GM12878 (cell line): ENCODE measurements around the gene MED13L. TPM values are rescaled to one million over a fixed set of nuclear protein-coding genes. Genes with fewer than 3 reads are reported as not detected.

Experiments
- ATAC-seq: fragments of 200-7000 bp; cut with Tn5 transposase; 3 replicates; pipeline ENCODE4 v1.9.1; 2020; ENCODE audit warnings: mild to moderate bottlenecking, moderate library complexity
- BruUV-seq: library from RNA; stranded (reverse); fragments of 400-500 nt; replicated peaks from 2 replicates; lab custom pipeline; 2021; lab: Mats Ljungman, UMichigan
- CTCF ChIA-PET: fragments of 300-600 bp; sonication (Branson Sonifier 250); formaldehyde crosslinking; extraction: SDS; loops from one replicate; lab custom pipeline; 2021; ENCODE audit warnings: inconsistent platforms; lab: Yijun Ruan, JAX
- POLR2A ChIA-PET: fragments of 350-600 bp; formaldehyde crosslinking; extraction: SDS; loops from one replicate; lab custom pipeline; 2021; ENCODE audit warnings: inconsistent platforms; lab: Charles Lee
- RAD21 ChIA-PET: fragments of 300-600 bp; sonication (Branson Sonifier 250); formaldehyde crosslinking; loops from one replicate; lab custom pipeline; 2023; ENCODE audit warnings: antibody characterized with exemption; ENCODE audit not compliant: unreplicated experiment; lab: Charles Lee
- SMC1A ChIA-PET: fragments of 300-600 bp; sonication (Branson Sonifier 250); formaldehyde crosslinking; loops from one replicate; lab custom pipeline; 2023; ENCODE audit not compliant: unreplicated experiment, uncharacterized antibody; lab: Charles Lee
- DNase-seq: peaks from one replicate; pipeline ENCODE4 v3.0.0-alpha.2; 2011; ENCODE audit warnings: low read depth, low spot score
- FAIRE-seq: peaks from 3 replicates; lab custom pipeline; 2011; peaks lifted over from hg19 to GRCh38; lab: Jason Lieb, UNC
- H2AFZ ChIP-seq: 2 replicates; pipeline ENCODE4 v1.6.0; 2011; ENCODE audit warnings: low read depth, low read length, control low read depth; ENCODE audit not compliant: control insufficient read depth
- H3K27ac ChIP-seq: 2 replicates; pipeline ENCODE4 v1.5.1; 2011; ENCODE audit warnings: control low read depth; ENCODE audit not compliant: control insufficient read depth, insufficient read depth
- H3K27me3 ChIP-seq, 2 experiments: replicated peaks in 1 of 2; 2 replicates each; pipeline versions ENCODE4 v1.6.0 to v1.6.1; 2011; ENCODE audit warnings: low read length in 1 of 2; ENCODE audit not compliant: control insufficient read depth in 2 of 2, insufficient read depth in 2 of 2
- H3K36me3 ChIP-seq, 2 experiments: 2 replicates each; pipeline ENCODE4 v1.5.1; 2011; ENCODE audit warnings: low read length in 1 of 2; ENCODE audit not compliant: control insufficient read depth in 2 of 2, insufficient read depth in 2 of 2
- H3K4me1 ChIP-seq: 2 replicates; pipeline ENCODE4 v1.6.1; 2011; ENCODE audit warnings: mild to moderate bottlenecking, low read length, moderate library complexity, mixed read lengths; ENCODE audit not compliant: control insufficient read depth, insufficient read depth
- H3K4me2 ChIP-seq: 2 replicates; pipeline ENCODE4 v1.6.0; 2011; ENCODE audit warnings: control low read depth; ENCODE audit not compliant: control insufficient read depth, insufficient read depth
- H3K4me3 ChIP-seq: fragments of 200-600 bp; sonication (generic); 2 replicates; pipeline ENCODE4 v1.5.1; 2016
- H3K79me2 ChIP-seq: 2 replicates; pipeline ENCODE4 v1.6.0; 2011; ENCODE audit warnings: low read length; ENCODE audit not compliant: control insufficient read depth, insufficient read depth
- H3K9ac ChIP-seq: 2 replicates; pipeline ENCODE4 v1.8.0; 2011; ENCODE audit warnings: low read length, control low read depth, mixed read lengths; ENCODE audit not compliant: control insufficient read depth, insufficient read depth
- H3K9me3 ChIP-seq: replicated peaks from 3 replicates; pipeline ENCODE4 v1.5.1; 2011; ENCODE audit warnings: mild to moderate bottlenecking, low read length; ENCODE audit not compliant: control insufficient read depth, insufficient read depth
- H4K20me1 ChIP-seq: 2 replicates; pipeline ENCODE4 v1.6.0; 2011; ENCODE audit not compliant: control insufficient read depth, insufficient read depth
- BHLHE40 ChIP-seq, 2 experiments: fragments of 450-650 bp in 1 of 2; IDR thresholded peaks; 2 replicates each; pipeline ENCODE4 v1.6.1; 2011 to 2017; ENCODE audit warnings: low read depth in 2 of 2, borderline replicate concordance in 1 of 2, improper control_type of control experiment in 1 of 2, low read length in 1 of 2, mild to moderate bottlenecking in 1 of 2
- BMI1 ChIP-seq: fragments of 450-650 bp; IDR thresholded peaks from 2 replicates; pipeline ENCODE4 v1.6.1; 2016; ENCODE audit warnings: mild to moderate bottlenecking, moderate library complexity, borderline replicate concordance
- CEBPZ ChIP-seq: fragments of 150-350 bp; IDR thresholded peaks from 2 replicates; pipeline ENCODE4 v1.6.1; 2016; ENCODE audit warnings: low read depth, low read length
- ESRRA ChIP-seq: IDR thresholded peaks from 2 replicates; pipeline ENCODE4 v1.6.1; 2012; ENCODE audit warnings: mild to moderate bottlenecking, low read length, improper control_type of control experiment
- HDAC6 ChIP-seq: fragments of 200-600 bp; sonication (generic); IDR thresholded peaks from one replicate; pipeline ENCODE4 v1.8.0; 2017; ENCODE audit warnings: antibody characterized with exemption; ENCODE audit not compliant: unreplicated experiment
- NFYA ChIP-seq: IDR thresholded peaks from 2 replicates; pipeline ENCODE4 v1.6.1; 2011; ENCODE audit warnings: low read depth, mild to moderate bottlenecking, low read length, improper control_type of control experiment, borderline replicate concordance
- NR2C1 ChIP-seq: fragments of 450-650 bp; IDR thresholded peaks from 2 replicates; pipeline ENCODE4 v1.6.1; 2017; ENCODE audit warnings: antibody characterized with exemption, mild to moderate bottlenecking, moderate library complexity
- PAX8 ChIP-seq: fragments of 450-650 bp; IDR thresholded peaks from 2 replicates; pipeline ENCODE4 v1.6.1; 2017; ENCODE audit warnings: mild to moderate bottlenecking, moderate library complexity
- POLR2A ChIP-seq: IDR thresholded peaks from 2 replicates; pipeline ENCODE4 v1.6.1; 2011; ENCODE audit warnings: low read depth, mild to moderate bottlenecking, low read length
- PRDM15 ChIP-seq: fragments of 450-650 bp; formaldehyde crosslinking; IDR thresholded peaks from 2 replicates; pipeline ENCODE4 v1.4.0; 2020; ENCODE audit warnings: mild to moderate bottlenecking, moderate library complexity
- SIX5 ChIP-seq: IDR thresholded peaks from 2 replicates; pipeline ENCODE4 v1.6.1; 2011; ENCODE audit warnings: mild to moderate bottlenecking, low read depth, low read length, moderate library complexity; ENCODE audit not compliant: severe bottlenecking
- SMAD1 ChIP-seq: fragments of 450-650 bp; IDR thresholded peaks from 2 replicates; pipeline ENCODE4 v1.6.1; 2018; ENCODE audit warnings: mild to moderate bottlenecking, low read depth; ENCODE audit not compliant: partially characterized antibody
- SMAD5 ChIP-seq: IDR thresholded peaks from 2 replicates; pipeline ENCODE4 v1.6.1; 2016; ENCODE audit warnings: antibody characterized with exemption, low read depth
- SUPT20H ChIP-seq: IDR thresholded peaks from 2 replicates; pipeline ENCODE4 v1.6.1; 2011; ENCODE audit warnings: low read depth, mild to moderate bottlenecking, low read length, moderate library complexity, borderline replicate concordance; ENCODE audit not compliant: control insufficient read depth
- TBL1XR1 ChIP-seq: IDR thresholded peaks from 2 replicates; pipeline ENCODE4 v1.6.1; 2012; ENCODE audit warnings: low read depth, low read length, improper control_type of control experiment
- TCF12 ChIP-seq: IDR thresholded peaks from 2 replicates; pipeline ENCODE4 v1.6.1; 2011; ENCODE audit warnings: low read depth, mild to moderate bottlenecking, low read length
- TCF7 ChIP-seq: IDR thresholded peaks from 2 replicates; pipeline ENCODE4 v1.6.1; 2014; ENCODE audit warnings: antibody characterized with exemption, borderline replicate concordance
- WGBS: methylation state at CpG from one replicate; pipeline ENCODE4 v1.1.6; 2016; ENCODE audit warnings: low lambda C conversion rate; ENCODE audit not compliant: insufficient replicate concordance, insufficient coverage; ENCODE audit errors: missing lambda C conversion rate; 5-methylcytosine and 5-hydroxymethylcytosine counted together
- in situ Hi-C: fragments of 300-500 bp; cut with MboI; formaldehyde crosslinking; loops from 9 replicates; pipeline ENCODE4 v1.14.3; 2018; ENCODE audit warnings: mixed read lengths
- intact Hi-C: fragments of 100-400 bp; cut with micrococcal nuclease; formaldehyde crosslinking; loops from one replicate; pipeline ENCODE4 v1.14.2; 2022; ENCODE audit not compliant: unreplicated experiment
- polyA plus RNA-seq, 11 experiments: library from polyadenylated mRNA; depleted of rRNA in 4 of 11; unstranded in 6 of 11; stranded (reverse) in 5 of 11; fragments of >200 nt; fragmentation: Nextera tagmentation in 4 of 11; fragmentation: Illumina TruSeq in 1 of 11; extraction: Ambion mirVana in 4 of 11; extraction: Trizol in 1 of 11; gene quantifications; 1 replicate in 1 of 11; 2 replicates in 10 of 11; pipeline versions ENCODE4 v1.2.1 to v1.2.3, GENCODE V29; 2011 to 2016; ENCODE audit warnings: inconsistent platforms in 2 of 11, missing spikeins in 2 of 11, low read depth in 1 of 11
- total RNA-seq, 4 experiments: library from RNA; depleted of rRNA in 3 of 4; stranded (reverse); fragments of >200 nt in 3 of 4; fragmentation: Illumina TruSeq in 1 of 4; extraction: Trizol in 1 of 4; gene quantifications; 2 replicates each; pipeline versions ENCODE4 v1.2.1 to v1.2.3, GENCODE V29; 2013 to 2021

MED13L gene
- total and polyA plus RNA-seq, 10 of the 15 experiments (the other 5 are each of a cell fraction or from before 2014, with no cell fraction given) = 3.7 to 30.1 (median 9.1) TPM

GRCh38 chr12:116263431-116263830 is 14.1 kb downstream of the MED13L start:
- ChIA-PET POLR2A (interaction anchor here (0.5 kb wide), 1 partner anchor 304 kb away, joined by 3 read pairs; no protein-coding TSS in a partner anchor), RAD21 (interaction anchor here (1.5 kb wide), 1 partner anchor 27 kb away, joined by 3 read pairs; no protein-coding TSS in a partner anchor), SMC1A (no interaction called here), CTCF (interaction anchor here (1.8 kb wide), 1 partner anchor 337 kb away, joined by 4 read pairs; no protein-coding TSS in a partner anchor)
- no peak overlapping the region for H3K4me3 ChIP-seq
- peaks cover 1% of the 10 kb centered on the region for H3K79me2 ChIP-seq
- H3K27me3 ChIP-seq = peaks cover 0 to 3% of the 10 kb centered on the region in 2 experiments; a peak in 1 of 4 replicates
- no peak overlapping the region for H3K4me2 ChIP-seq
- ATAC-seq = no peak; the same call in 2 of the 3 replicates
- H3K27ac ChIP-seq = no peak overlapping the region
- in situ Hi-C loops (no loop called here), intact Hi-C loops (no loop called here)
- FAIRE-seq = no peak
- no peak overlapping the region for H3K9ac ChIP-seq
- no TSS peak for BruUV-seq
- TF ChIP-seq NFYA (no peak), SIX5 (no peak), BHLHE40 (IDR thresholded peaks at IDR 0.05; ENCODE audit: borderline replicate concordance in 1 of 2, low read depth in 2 of 2, low read length in 1 of 2) (no peak), NR2C1 (no peak), SUPT20H (no peak), TCF12 (no peak), ESRRA (no peak), SMAD1 (no peak), CEBPZ (no peak), BMI1 (no peak), HDAC6 (no peak), SMAD5 (no peak), POLR2A (no peak), PRDM15 (CRISPR knock-in tag) (no peak), TBL1XR1 (no peak), TCF7 (no peak), PAX8 (no peak)
- H3K36me3 ChIP-seq = no peaks in the 10 kb centered on the region
- no peaks in the 10 kb centered on the region for H3K4me1 ChIP-seq
- H4K20me1 ChIP-seq = peaks cover 10% of the 10 kb centered on the region
- WGBS = 22% methylated on average over 1 of the region's 1 CpG
- no peak overlapping the region for H2AFZ ChIP-seq
- no peaks in the 10 kb centered on the region for H3K9me3 ChIP-seq
- DNase-seq = no peak
